NCI-H82 (cell line): Measurements from ENCODE around the gene CTSW.
"Not testable (repeated sequence)": the region's sequence is repeated elsewhere in the genome, so short reads cannot be mapped to it uniquely, and the experiment has no call there.

Source experiments
- DNase-seq: peaks from one replicate; lab custom pipeline; 2025; lab: John Stamatoyannopoulos, UW

The CTSW gene, protein sequence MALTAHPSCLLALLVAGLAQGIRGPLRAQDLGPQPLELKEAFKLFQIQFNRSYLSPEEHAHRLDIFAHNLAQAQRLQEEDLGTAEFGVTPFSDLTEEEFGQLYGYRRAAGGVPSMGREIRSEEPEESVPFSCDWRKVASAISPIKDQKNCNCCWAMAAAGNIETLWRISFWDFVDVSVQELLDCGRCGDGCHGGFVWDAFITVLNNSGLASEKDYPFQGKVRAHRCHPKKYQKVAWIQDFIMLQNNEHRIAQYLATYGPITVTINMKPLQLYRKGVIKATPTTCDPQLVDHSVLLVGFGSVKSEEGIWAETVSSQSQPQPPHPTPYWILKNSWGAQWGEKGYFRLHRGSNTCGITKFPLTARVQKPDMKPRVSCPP

DNA sequence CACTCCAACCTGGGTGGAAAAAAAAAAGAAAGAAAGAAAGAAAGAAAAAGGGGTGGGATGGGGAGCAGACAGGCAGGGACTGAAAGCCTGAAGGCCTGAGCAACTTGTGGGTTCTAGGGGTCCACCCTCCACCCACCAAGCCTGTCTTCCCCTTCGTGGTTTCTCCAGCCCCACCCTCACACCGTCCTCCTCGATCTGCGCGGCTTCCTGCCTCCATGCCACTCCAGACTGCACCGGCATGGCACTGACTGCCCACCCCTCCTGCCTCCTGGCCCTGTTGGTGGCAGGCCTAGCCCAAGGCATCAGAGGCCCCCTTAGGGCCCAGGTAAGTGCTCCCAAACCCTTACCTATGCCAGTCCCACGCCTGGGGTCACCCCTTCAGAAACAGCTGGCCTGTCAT is at the start of gene CTSW:
Gene CTSW (plus strand): TSS at position 221 of the 400 bp plus-strand sequence. CDS start 18 bp downstream, at position 239.
- DNase-seq: no peak

DNA sequence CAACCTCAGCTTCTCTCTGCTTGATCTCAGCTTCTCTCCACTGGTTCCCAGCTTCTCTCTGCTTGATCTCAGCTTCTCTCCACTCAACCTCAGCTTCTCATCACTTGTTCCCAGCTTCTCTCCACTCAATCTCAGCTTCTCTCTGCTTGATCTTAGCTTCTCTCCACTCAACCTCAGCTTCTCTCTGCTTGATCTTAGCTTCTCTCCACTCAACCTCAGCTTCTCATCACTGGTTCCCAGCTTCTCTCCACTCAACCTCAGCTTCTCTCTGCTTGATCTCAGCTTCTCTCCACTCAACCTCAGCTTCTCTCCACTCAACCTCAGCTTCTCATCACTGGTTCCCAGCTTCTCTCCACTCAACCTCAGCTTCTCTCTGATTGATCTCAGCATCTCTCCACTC is 47.4 kb upstream of the CTSW start:
- DNase-seq: not testable (repeated sequence)

DNA sequence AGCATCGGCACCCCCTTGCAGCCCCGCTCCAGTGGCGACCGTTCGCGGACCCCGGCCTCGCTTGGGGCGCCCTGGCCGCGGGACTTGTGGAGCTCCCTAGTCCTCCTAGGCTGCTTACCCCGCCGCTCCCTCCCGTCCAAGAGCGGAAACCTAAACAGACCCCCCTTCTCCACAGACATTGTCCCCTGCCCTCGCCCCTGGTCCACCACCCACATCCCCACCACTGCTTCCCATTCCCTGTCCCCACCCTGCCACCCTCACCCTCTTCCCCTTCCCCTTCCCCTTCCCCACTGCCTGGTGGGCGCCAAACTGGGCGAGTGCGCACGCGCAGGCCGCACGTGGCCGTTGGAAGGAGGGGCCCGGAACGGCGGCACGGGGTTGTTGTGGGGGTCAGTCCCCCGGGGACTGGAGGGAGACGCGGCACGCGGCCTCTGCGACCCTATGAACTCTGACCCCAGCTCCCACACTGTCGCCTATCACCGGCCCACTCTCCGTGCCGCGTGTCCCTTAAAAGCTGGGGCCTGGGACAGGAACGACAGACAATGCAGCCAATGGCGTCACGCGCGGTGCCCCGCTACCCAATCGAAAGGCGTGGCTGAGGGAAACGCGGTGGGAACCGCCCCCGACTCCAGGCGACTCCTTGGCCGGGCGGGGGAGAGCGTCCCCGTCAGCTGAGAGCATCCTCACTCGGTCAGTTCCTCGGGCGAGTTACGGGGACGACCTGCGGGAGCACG is 46.2 kb upstream of the CTSW start, which contains the start of gene SNX32:
Gene SNX32 (plus strand): TSS at position 667 of the 734 bp plus-strand sequence. CDS start 103 bp downstream, outside the sequence.
- peak; percentile 95 for DNase-seq

DNA sequence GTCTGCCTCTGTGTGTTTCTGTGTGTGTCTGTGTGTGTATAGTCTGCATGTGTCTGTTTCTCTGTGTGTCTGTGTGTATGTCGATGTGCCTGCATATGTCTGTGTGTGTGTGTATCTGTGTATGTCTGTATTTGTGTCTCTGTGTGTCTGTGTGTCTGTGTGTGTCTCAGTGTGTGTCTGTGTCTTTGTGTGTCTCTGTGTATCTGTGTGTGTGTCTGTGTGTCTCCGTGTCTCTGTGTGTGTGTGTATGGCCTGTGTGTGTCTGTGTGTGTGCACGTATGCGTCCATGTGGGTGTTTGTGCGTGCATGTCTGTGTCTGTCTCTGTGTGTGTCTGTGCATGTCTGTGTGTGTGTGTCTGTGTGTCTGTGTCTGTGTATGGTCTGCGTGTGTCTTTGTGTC is 45.4 kb upstream of the CTSW start:
- no peak for DNase-seq

DNA sequence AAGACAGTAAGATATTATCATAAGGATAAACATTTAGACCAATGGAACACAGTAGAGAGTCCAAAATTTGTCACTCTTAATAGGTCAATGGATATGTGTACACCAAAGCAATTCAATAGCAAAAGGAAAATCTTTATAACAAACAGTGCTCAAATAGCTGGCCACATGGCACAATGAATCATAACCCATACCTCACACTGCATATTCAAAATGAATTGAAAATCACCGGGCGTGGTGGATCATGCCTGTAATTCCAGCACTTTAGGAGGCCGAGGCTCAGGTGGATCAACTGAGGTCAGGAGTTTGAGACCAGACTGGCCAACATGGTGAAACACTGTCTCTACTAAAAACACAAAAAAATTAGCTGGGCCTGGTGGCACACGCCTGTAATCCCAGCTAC is 37.5 kb upstream of the CTSW start:
- no peak for DNase-seq

DNA sequence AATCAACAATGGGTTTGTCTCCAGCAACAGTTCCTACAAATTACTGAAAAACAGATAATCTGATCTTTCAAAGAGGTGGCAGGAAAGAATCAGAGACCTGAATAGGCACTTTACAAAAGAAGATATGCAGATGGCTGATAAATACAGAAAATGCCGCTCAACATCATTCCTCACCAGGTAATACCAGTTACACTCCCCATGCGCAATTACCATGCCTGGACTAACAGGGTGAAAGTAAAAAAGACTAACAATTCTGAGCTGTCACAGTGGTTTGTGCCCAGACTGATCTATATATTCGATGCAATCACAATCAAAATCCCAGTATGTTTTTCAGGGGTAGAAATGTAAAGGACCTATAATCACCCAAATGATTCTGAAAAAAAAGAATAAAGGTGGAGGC is 35.8 kb upstream of the CTSW start:
- DNase-seq: no peak

DNA sequence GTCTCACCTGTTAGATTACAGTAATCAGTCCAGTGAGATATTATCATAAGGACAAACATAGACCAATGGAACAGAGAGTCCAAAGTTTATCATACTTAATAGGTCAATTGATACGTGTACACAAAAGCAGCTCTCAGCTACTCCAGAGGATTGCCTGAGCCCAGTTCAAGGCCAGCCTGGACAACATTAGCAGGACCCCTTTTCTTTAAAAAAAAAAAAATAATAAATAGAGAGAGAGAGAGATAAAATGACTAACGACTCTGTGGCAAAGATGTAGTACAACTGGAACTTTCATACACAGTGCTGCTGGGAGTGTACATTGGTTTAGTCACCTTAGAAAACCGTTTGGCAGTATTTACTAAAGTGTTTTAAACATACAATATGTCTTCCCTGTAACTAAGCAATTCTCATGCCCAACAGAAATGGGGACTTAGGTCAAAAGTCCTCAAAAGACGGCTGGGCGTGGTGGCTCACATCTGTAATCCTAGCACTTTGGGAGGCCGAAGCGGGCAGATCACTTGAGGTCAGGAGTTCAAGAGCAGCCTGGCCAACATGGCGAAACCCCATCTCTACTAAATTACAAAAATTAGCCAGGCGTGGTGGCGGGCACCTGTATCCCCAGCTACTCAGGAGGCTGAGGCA is 35.3 kb upstream of the CTSW start:
- DNase-seq: no peak

DNA sequence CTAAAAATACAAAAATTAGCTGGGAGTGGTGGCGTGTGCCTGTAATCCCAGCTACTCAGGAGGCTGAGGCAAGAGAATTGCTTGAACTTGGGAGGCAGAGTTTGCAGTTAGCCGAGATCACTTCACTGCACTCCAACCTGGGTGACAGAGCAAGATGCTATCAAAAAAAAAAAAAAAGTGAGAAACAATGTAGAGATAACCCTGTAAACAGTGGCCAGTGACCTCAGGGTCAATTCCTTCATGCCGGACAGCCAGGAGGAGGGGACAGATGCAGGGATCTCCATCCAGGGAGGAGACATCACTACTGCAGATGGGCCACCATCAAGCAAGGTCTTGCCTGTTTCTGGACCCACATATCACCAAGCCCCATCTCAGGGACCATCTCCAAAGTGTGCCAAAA is 31.9 kb upstream of the CTSW start:
- no peak for DNase-seq

DNA sequence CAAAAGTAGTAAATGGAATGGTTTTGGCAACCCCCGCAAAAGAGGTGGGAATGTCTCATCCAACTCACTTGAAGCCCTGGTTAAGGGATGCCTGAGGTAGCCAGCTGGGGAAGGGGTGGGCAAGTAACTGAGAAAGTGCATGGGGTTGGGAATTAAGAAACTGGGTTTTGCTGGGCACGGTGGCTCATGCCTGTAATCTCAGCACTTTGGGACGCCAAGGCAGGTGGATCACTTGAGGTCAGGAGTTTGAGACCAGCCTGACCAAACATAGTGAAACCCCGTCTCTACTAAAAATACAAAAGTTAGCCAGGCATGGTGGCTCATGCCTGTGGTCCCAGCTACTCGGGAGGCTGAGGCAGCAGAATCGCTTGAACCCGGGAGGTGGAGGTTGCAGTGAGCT is 30.9 kb upstream of the CTSW start:
- DNase-seq: not testable (repeated sequence)

DNA sequence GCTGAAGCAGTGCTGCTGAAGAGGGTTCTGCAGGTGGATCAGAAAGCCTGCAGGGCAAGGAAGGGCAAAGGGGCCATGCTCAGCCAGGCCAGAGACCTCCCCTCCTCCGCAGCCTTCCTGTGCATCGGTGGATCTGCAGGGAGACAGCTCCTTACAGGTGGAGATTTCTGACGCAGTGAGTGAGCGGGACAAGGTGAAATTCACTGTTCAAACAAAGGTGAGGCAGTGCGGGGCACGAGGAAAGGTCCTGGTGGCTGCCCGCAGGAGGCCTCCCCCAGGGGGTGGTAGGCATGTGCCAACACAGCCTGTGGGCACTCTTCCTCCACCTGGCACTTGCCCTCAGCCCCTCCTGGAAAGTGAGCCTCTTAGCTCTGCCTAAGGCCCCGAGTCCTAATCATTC is 30.3 kb upstream of the CTSW start:
- DNase-seq: no peak

DNA sequence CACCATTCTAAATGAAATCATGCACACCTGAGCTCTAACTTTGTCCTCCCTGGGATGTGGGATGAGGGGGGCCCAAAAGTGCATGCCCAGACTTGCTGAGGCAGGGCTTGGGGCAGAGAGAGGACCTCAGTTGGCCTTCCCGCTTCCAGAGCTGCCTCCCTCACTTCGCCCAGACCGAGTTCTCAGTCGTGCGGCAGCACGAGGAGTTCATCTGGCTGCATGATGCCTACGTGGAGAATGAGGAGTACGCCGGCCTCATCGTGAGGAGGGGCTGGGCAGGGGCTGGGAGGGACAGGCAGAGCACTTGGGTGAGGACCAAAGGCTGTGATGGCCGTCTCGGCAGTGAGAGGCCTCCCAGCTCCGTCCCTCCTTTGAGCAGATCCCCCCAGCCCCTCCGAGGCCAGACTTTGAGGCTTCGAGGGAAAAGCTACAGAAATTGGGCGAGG is 29.8 kb upstream of the CTSW start:
- DNase-seq: no peak

DNA sequence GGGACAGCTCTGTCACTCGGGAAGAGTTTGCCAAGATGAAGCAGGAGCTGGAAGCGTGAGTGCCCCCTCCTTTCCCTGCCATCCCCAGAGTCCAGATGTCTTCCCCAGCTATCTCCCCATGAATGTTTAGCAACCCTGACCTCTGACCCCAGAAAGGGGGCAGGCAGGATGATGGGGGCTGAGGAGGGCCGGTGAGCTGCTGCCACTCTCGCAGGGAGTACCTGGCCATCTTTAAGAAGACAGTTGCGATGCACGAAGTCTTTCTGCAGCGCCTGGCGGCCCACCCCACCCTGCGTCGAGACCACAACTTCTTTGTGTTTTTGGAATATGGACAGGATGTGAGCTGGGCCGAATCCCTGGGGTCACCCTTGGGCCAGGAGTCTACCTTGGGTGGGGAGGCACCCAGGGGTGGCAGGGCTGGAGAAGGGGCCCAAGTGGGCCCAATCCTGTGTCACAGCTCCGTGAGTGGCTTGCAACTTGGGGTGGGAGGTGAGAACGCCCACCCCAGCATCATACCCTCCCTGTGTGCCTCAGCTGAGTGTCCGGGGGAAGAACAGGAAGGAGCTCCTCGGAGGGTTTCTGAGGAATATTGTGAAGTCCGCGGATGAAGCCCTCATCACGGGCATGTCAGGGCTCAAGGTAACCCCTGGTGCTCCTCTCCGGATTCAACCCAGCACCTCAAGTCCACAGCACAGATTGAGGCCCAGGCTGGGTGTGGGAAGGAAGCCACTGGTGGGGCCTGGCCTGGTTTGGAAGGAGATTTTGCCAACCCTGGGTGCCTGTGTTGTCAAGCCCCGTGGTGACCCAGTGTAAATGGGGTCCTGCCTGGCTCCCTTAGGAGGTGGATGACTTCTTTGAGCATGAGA is 29.2 kb upstream of the CTSW start:
- no peak for DNase-seq

DNA sequence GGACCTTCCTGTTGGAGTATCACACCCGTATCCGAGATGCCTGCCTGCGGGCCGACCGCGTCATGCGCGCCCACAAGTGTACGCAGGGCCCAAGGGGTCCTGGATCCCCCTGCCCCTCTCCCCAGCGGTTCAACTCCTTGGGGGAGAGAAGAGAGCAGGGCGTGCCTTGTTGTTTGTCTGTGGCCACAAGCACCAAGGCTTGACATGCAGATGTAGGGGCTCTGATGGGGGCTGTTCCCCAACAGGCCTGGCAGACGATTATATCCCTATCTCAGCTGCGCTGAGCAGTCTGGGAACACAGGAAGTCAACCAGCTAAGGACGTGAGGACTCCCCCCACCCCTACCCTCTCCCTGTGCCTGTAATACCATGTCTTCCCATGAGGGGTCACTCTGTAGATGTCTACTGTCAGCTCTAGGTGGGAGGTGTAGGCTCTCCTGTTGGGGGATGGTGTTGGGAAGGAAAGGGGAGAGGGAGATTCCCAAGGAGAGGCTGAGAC is 28.5 kb upstream of the CTSW start:
- DNase-seq: peak; percentile 78

DNA sequence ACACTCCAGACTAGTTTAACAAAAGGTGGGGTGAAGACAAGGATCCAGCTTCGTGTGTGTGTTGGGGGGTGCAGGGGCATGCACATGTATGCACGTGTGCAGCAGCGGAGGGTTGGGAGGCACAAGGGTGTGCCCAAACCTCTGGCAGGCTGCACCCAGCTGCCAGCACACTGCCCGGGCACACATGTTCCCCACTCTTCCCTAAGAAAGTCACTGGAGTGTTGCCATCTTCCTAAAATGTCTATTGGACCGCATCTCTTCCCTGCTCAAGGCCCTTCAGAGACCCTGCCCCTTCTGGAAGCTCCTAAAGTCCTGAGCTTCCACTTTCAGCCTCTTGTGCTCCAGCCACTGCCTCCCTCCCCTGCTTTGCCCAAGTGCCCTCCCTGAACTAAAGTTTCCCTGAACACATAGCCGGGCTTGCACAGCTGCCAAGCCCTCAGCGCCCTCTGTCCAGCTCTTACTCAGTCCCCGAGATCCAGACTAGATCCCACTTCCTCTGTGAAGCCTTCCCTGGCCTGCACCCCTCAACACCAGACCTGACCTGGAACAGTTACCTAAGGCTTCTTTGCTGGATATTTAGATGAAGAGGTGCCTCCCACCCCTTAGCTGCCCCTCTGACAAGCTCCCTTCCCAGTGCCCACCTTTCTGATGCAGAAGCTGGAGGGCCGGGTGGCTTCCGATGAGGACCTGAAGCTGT is 27.7 kb upstream of the CTSW start:
- no peak for DNase-seq

DNA sequence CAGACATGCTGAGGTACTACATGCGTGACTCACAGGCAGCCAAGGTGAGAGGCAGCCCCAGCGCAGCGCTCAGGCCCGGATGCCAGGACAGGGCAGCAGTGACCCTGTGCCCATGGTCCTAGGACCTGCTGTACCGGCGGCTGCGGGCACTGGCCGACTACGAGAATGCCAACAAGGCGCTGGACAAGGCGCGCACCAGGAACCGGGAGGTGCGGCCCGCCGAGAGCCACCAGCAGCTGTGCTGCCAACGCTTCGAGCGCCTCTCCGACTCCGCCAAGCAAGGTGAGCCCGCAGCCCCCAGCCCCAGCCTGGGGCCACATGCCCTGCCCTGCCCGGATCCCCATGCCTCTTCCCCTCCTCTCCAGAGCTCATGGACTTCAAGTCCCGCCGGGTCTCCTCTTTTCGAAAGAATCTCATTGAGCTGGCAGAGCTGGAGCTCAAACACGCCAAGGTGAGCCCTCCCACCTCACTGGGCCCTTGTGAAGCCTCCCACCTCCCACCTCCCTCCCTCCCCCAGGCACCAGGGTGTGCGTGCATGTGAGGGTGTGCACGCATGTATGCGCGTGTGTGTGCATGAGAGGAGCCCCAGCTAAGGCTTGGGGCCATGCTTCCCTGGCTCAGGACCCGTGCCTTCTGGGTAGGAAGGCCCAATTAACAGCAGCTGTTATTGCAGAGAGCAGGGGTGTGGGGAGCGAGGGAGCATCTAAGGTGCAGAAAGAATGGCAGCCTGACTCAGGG is 27.0 kb upstream of the CTSW start:
- DNase-seq: no peak

DNA sequence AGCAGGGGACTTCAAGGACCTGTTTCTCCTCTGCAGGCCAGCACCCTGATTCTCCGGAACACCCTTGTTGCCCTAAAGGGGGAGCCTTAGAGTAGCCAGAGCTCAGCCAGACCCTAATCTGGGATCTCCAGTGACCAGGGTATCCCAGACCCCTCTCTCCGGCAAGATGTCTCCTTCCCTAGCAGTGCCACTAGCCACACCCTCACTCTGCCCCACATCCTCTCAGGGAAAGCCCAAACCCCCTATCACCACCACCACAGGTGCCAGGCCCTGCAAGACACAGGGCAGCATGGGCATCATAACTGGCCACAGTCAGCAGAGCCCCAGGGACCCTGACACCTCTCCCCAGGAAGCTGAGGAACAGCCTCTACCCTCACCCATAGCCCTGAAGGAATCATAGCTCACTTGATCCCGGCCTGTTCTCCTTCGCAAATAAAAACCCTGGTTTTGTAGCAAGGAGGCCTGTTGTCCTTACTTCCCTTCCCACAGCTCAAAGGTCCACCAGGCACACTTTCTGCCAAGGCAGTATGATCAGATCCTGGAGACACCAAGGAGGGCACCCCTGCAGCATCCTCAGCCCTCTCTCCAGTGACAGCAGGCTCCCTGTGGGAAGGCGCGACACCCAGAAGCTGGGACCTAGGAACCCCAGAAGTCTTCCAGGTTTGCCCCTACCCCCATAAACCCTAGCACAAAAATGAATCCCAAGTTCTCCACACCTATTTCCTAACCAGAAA is 26.2 kb upstream of the CTSW start:
- DNase-seq: peak; percentile 30

DNA sequence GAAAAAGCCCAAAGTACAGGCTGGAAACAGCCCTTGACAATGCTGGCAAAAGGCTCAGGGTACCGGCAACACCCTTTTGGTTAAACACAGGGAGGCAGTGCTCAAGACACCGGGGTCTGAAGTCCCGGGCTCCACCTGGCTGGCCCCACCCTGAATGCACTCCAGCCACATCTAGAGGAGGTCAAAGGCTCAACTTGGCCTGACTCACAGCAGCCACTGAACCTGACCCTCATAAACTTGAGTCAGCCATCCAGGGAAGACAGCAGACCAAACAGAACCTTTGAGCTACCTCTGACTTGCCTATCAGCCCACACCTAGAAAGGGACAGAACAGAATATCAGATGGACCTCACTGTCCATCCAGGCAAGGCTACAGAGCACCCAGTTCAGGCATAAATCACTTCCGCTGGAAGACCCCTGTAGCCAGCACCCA is 25.5 kb upstream of the CTSW start:
- DNase-seq: no peak

DNA sequence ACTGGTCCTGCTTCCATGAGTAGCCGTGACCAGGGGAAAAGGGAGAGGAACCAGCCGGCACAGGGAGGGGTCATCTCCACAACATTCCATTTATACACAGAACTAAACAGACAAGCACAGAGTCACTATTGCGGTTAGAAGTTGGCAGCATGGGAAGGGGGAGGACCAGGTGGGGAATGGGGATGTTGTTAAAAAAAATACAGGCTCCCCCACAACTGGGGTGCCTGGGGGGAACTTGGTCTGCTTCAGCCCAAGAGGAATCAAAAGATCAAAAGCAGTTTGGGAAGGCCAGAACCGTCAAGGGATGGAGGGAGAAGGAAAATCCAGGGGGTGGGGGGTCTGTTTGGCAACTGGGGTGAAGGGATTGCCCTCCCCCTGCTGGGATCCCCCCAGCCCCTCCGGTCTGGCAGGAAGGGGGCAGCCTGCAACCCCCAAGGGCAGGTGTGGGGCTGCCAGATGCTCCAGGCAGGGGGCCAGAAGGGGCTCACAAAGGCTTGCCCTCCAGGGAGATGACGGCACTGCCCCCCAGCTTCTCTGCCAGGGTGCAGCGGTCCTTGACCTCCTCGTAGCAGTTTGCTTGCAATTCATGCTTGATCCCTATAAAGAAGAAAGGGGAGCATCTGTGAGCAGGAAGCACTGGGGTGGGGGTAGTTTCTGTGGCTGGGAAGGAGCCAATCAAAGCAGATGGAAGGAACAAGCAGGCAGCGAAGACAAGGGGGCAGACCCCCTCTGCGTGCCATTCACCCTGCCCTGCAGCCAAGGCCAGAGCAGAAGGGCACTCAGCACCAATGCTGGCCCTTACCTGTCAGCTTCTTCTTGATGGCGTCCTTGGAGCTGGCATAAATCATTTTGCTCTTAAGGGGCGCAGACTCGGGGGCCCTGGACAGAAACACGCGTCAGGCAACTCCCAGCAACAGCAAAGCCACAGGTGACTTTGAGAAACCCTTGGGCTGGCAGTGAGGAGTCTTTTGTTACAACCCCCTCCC is 24.5 kb upstream of the CTSW start:
- no peak for DNase-seq
